Peyer's patch (tissue), 4 donors: ENCODE results near the gene PPP1R13L.

Experiments used
- CTCF ChIP-seq, 6 experiments: fragments of 450-650 bp in 4 of 6; fragments of 200-600 bp in 2 of 6; sonication (generic) in 1 of 6; IDR thresholded peaks; one replicate each; pipeline ENCODE4 v1.5.1; 2017 to 2019; ENCODE audit warnings: antibody characterized with exemption in 6 of 6, mild to moderate bottlenecking in 3 of 6, moderate library complexity in 1 of 6
- POLR2A ChIP-seq, 2 donors: fragments of 450-650 bp; IDR thresholded peaks; one replicate each; pipeline ENCODE4 v1.5.1; 2017; ENCODE audit warnings: antibody characterized with exemption in 2 of 2, mild to moderate bottlenecking in 2 of 2, moderate library complexity in 2 of 2

GRCh38 chr19:45440259-45440638 is 35.4 kb upstream of the PPP1R13L start:
- TF ChIP-seq POLR2A (IDR thresholded peaks at IDR 0.05) (no peak), CTCF (IDR thresholded peaks at IDR 0.05) (no peak)
